A549 (cell line): ENCODE results near the gene SLC25A19. TPM values are rescaled to one million over a fixed set of nuclear protein-coding genes. Genes with fewer than 3 reads are reported as not detected.

Source experiments
- ATAC-seq, 2 experiments: fragments of 200-7000 bp in 1 of 2; fragments of >200 bp in 1 of 2; cut with Nextera tagmentation in 1 of 2; cut with Tn5 transposase in 1 of 2; 3 replicates each; pipeline versions ENCODE4 v1.8.0 to v1.9.1; 2018 to 2020; ENCODE audit warnings: mild to moderate bottlenecking in 1 of 2, moderate library complexity in 1 of 2
- CTCF ChIA-PET: fragments of 300-600 bp; sonication (Branson Sonifier 250); formaldehyde crosslinking; extraction: SDS; loops from one replicate; lab custom pipeline; 2021; ENCODE audit warnings: antibody characterized with exemption, inconsistent platforms; lab: Yijun Ruan, JAX
- POLR2A ChIA-PET: fragments of 350-600 bp; formaldehyde crosslinking; extraction: SDS; loops from one replicate; lab custom pipeline; 2021; ENCODE audit warnings: antibody characterized with exemption, inconsistent platforms; lab: Yijun Ruan, JAX
- DNase-seq, 2 experiments: peaks; one replicate each; pipeline versions ENCODE4 v3.0.0 to v3.0.0-alpha.2; 2011 to 2016; ENCODE audit warnings: low read depth in 1 of 2, low spot score in 1 of 2
- FAIRE-seq: peaks from 2 replicates; lab custom pipeline; 2011; peaks lifted over from hg19 to GRCh38; lab: Jason Lieb, UNC
- H3K27ac ChIP-seq, 2 experiments: fragments of >200 bp; sonication (Bioruptor Twin); formaldehyde crosslinking; 3 replicates each; pipeline ENCODE4 v1.5.1; 2016 to 2017
- H3K4me1 ChIP-seq: fragments of >200 bp; sonication (Bioruptor Twin); formaldehyde crosslinking; 3 replicates; pipeline ENCODE4 v1.6.1; 2016
- H3K4me2 ChIP-seq: fragments of >200 bp; sonication (Bioruptor Twin); formaldehyde crosslinking; 3 replicates; pipeline ENCODE4 v1.6.1; 2016
- H3K4me3 ChIP-seq: fragments of >200 bp; sonication (Bioruptor Twin); formaldehyde crosslinking; 3 replicates; pipeline ENCODE4 v1.5.1; 2016
- H3K9me3 ChIP-seq: fragments of >200 bp; sonication (Bioruptor Twin); formaldehyde crosslinking; 3 replicates; pipeline ENCODE4 v1.6.1; 2016
- BHLHE40 ChIP-seq: IDR thresholded peaks from 2 replicates; pipeline ENCODE4 v1.6.1; 2012; ENCODE audit warnings: low read depth, low read length, inconsistent platforms
- CBX2 ChIP-seq: fragments of 200-600 bp; sonication (generic); IDR thresholded peaks from 2 replicates; pipeline ENCODE4 v1.6.1; 2016; ENCODE audit warnings: low read depth, mild to moderate bottlenecking, borderline replicate concordance
- CBX8 ChIP-seq: fragments of 200-600 bp; sonication (generic); IDR thresholded peaks from 2 replicates; pipeline ENCODE4 v1.6.1; 2016
- E2F6 ChIP-seq: IDR thresholded peaks from 2 replicates; pipeline ENCODE4 v1.6.1; 2012; ENCODE audit warnings: low read depth, borderline replicate concordance
- EHMT2 ChIP-seq: fragments of 200-600 bp; sonication (generic); IDR thresholded peaks from 2 replicates; pipeline ENCODE4 v1.6.1; 2016; ENCODE audit warnings: antibody characterized with exemption, low read depth, mild to moderate bottlenecking, moderate library complexity
- ESRRA ChIP-seq: fragments of 150-350 bp; IDR thresholded peaks from 2 replicates; pipeline ENCODE4 v1.6.1; 2014; ENCODE audit warnings: mild to moderate bottlenecking, low read length, borderline replicate concordance
- FOSB ChIP-seq: fragments of 250-450 bp; sonication (Bioruptor Pico); IDR thresholded peaks from 2 replicates; pipeline ENCODE4 v1.5.0; 2020; ENCODE audit warnings: mild to moderate bottlenecking, moderate library complexity
- FOXS1 ChIP-seq: fragments of 250-450 bp; sonication (Bioruptor Pico); IDR thresholded peaks from 2 replicates; pipeline ENCODE4 v1.5.0; 2020; ENCODE audit warnings: mild to moderate bottlenecking, moderate library complexity
- HES2 ChIP-seq: fragments of >200 bp; sonication (Bioruptor Twin); formaldehyde crosslinking; IDR thresholded peaks from 2 replicates; pipeline ENCODE4 v1.6.1; 2016
- HMGXB4 ChIP-seq: fragments of 250-450 bp; sonication (Bioruptor Pico); IDR thresholded peaks from 2 replicates; pipeline ENCODE4 v1.5.0; 2021; ENCODE audit warnings: mild to moderate bottlenecking, moderate library complexity, borderline replicate concordance
- HOXB13 ChIP-seq: fragments of 250-450 bp; sonication (Bioruptor Pico); IDR thresholded peaks from 2 replicates; pipeline ENCODE4 v1.5.0; 2020; ENCODE audit warnings: low read depth, mild to moderate bottlenecking, moderate library complexity
- MAZ ChIP-seq: fragments of 150-350 bp; IDR thresholded peaks from 2 replicates; pipeline ENCODE4 v1.6.1; 2014; ENCODE audit warnings: antibody characterized with exemption, low read depth, low read length, borderline replicate concordance
- NPAS2 ChIP-seq: fragments of 250-450 bp; sonication (Bioruptor Pico); IDR thresholded peaks from 2 replicates; pipeline ENCODE4 v1.8.0; 2022; ENCODE audit warnings: mild to moderate bottlenecking, moderate library complexity, borderline replicate concordance
- NR3C1 ChIP-seq: fragments of >200 bp; sonication (Bioruptor Twin); formaldehyde crosslinking; IDR thresholded peaks from 3 replicates; pipeline ENCODE4 v1.6.1; 2017
- PHF8 ChIP-seq: fragments of 200-600 bp; sonication (generic); IDR thresholded peaks from 2 replicates; pipeline ENCODE4 v1.6.1; 2016; ENCODE audit warnings: low read depth, mild to moderate bottlenecking, antibody characterized with exemption, moderate library complexity, borderline replicate concordance
- POLR2A ChIP-seq: IDR thresholded peaks from 2 replicates; pipeline ENCODE4 v1.6.1; 2012; ENCODE audit warnings: mild to moderate bottlenecking, low read length
- POLR2AphosphoS2 ChIP-seq: conservative IDR thresholded peaks from 2 replicates; pipeline ENCODE4 v1.6.1; 2012; ENCODE audit warnings: low read length, improper control_type of control experiment, inconsistent platforms
- RAD21 ChIP-seq, 2 experiments: fragments of >200 bp in 1 of 2; sonication (Bioruptor Twin) in 1 of 2; formaldehyde crosslinking in 1 of 2; IDR thresholded peaks in 1 of 2; conservative IDR thresholded peaks in 1 of 2; 2 replicates in 1 of 2; 3 replicates in 1 of 2; pipeline ENCODE4 v1.6.1; 2012 to 2018; ENCODE audit warnings: inconsistent platforms in 1 of 2
- RARB ChIP-seq: fragments of 250-450 bp; sonication (Bioruptor Pico); IDR thresholded peaks from 2 replicates; pipeline ENCODE4 v1.8.0; 2021; ENCODE audit warnings: mild to moderate bottlenecking, moderate library complexity
- REST ChIP-seq: fragments of 200-600 bp; sonication (generic); IDR thresholded peaks from 2 replicates; pipeline ENCODE4 v1.6.1; 2016; ENCODE audit warnings: antibody characterized with exemption, mild to moderate bottlenecking, moderate library complexity
- TP53 ChIP-seq: fragments of 250-450 bp; sonication (Bioruptor Pico); IDR thresholded peaks from 2 replicates; pipeline ENCODE4 v1.5.0; 2021; ENCODE audit warnings: mild to moderate bottlenecking, moderate library complexity
- ZFP36 ChIP-seq: fragments of 450-650 bp; IDR thresholded peaks from 2 replicates; pipeline ENCODE4 v1.6.1; 2014; ENCODE audit warnings: borderline replicate concordance; ENCODE audit not compliant: partially characterized antibody
- ZSCAN20 ChIP-seq: fragments of 250-450 bp; sonication (Bioruptor Pico); IDR thresholded peaks from 2 replicates; pipeline ENCODE4 v1.8.0; 2022; ENCODE audit warnings: mild to moderate bottlenecking, moderate library complexity
- WGBS: methylation state at CpG from one replicate; pipeline ENCODE4 v1.1.6; 2017; ENCODE audit errors: missing lambda C conversion rate; 5-methylcytosine and 5-hydroxymethylcytosine counted together
- polyA plus RNA-seq, 4 experiments: library from polyadenylated mRNA; depleted of rRNA in 3 of 4; stranded (reverse); fragments of >200 nt; fragmentation: RNase III in 1 of 4; extraction: RNeasy Plus Mini Kit Qiagen cat#74134 plus additional on column Dnase treatment in 1 of 4; gene quantifications; 2 replicates in 3 of 4; 3 replicates in 1 of 4; pipeline ENCODE4 v1.2.3, GENCODE V29; 2011 to 2017
- TF ChIP-seq, protein P1 (sequence below): fragments of >200 bp; sonication (Bioruptor Twin); formaldehyde crosslinking; IDR thresholded peaks from 3 replicates; pipeline ENCODE4 v1.5.1; 2016

The SLC25A19 gene
- polyA plus RNA-seq, 2 of the 4 experiments (the other 2 are of a cell fraction): 14.9 to 15.3 TPM

DNA sequence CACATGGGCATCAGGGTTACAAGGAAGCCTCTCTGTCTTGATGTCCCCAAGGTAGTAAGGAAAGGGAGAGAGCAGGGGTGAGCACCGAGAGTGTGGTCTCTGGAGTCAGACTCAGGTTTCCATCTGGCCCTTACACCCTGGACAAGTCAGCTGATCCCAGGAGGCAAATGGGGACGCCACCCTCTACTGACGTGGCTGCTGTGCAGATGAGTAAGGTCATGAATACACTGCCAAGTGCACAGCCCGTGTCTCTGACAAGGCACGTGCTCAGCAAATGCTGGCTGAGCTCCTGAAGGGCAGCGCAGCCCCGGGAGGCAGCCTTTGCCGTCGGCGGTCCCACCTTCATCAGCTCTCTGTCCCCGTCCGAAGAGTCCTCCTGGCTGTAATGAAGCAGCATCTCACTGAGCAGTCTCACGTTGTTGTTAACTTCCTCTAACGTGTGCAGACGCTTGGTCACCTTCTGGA is 47.2 kb downstream of the SLC25A19 start:
- Histone ChIP-seq H3K9me3 (no peaks in the 10 kb centered on the region), H3K4me3 (no peak overlapping the region), H3K27ac (no peak overlapping the region), H3K4me2 (no peak overlapping the region), H3K4me1 (0 out of 3 replicates have a peak, but pooled peaks cover 6% of the 10 kb centered on the region)
- TF ChIP-seq ZSCAN20 (CRISPR knock-in tag) (no peak), CBX8 (no peak), MAZ (no peak), TP53 (CRISPR knock-in tag) (no peak), ESRRA (no peak), RAD21 (conservative IDR thresholded peaks at IDR 0.05 in 1 of 2, IDR thresholded peaks at IDR 0.05 in 1 of 2) (no peak), HMGXB4 (CRISPR knock-in tag) (no peak), E2F6 (no peak)
- DNase-seq: no peak
- WGBS: 88% methylated on average over 15 of the region's 15 CpGs
- ChIA-PET CTCF (interaction anchor here (0.6 to 9.8 kb wide), 10 partner anchors 7 to 1473 kb away, joined by 3 to 223 read pairs (median 58); partner anchors contain the start of genes ARMC7, MIF4GD and NUP85), POLR2A (no interaction called here)
- no peak for FAIRE-seq
- ATAC-seq: no peak

DNA sequence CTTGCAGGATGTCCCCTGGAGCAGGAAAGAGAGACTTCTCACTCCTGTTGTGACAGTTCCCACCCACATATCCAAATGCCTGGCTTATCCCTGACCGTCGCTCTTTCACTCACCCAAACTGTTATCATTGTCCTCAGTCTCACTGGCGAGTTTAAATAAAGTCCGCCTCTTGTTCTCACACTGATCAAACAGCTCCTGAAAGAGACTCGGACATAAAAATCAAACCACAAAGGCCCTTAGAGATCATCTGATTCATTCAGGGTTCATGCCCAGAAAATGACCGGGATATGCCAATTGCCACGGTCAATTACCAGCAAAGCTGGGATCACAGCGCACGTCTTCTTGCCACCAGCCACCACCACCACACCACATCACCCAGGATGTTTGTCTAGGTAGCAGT is 47.7 kb downstream of the SLC25A19 start:
- 0 out of 3 replicates have a peak, but pooled peaks cover 6% of the 10 kb centered on the region for H3K4me1 ChIP-seq
- WGBS: 94% methylated on average over 9 of the region's 9 CpGs
- FAIRE-seq (no peak), DNase-seq (no peak), ATAC-seq (no peak)
- ChIA-PET POLR2A (no interaction called here), CTCF (interaction anchor here (1.4 to 9.8 kb wide), 12 partner anchors 8 to 181 kb away, joined by 5 to 223 read pairs (median 58); partner anchors contain the start of genes ARMC7, GGA3, MIF4GD and MRPS7)
- no peak overlapping the region for H3K4me2 ChIP-seq
- H3K4me3 ChIP-seq: no peak overlapping the region
- no peak for TF ChIP-seq HES2
- TF ChIP-seq PHF8: no peak
- no peak for TF ChIP-seq BHLHE40
- no peak for TF ChIP-seq FOXS1 (CRISPR knock-in tag)
- no peak for TF ChIP-seq RARB (CRISPR knock-in tag)
- no peak for TF ChIP-seq POLR2A
- TF ChIP-seq, protein P1, sequence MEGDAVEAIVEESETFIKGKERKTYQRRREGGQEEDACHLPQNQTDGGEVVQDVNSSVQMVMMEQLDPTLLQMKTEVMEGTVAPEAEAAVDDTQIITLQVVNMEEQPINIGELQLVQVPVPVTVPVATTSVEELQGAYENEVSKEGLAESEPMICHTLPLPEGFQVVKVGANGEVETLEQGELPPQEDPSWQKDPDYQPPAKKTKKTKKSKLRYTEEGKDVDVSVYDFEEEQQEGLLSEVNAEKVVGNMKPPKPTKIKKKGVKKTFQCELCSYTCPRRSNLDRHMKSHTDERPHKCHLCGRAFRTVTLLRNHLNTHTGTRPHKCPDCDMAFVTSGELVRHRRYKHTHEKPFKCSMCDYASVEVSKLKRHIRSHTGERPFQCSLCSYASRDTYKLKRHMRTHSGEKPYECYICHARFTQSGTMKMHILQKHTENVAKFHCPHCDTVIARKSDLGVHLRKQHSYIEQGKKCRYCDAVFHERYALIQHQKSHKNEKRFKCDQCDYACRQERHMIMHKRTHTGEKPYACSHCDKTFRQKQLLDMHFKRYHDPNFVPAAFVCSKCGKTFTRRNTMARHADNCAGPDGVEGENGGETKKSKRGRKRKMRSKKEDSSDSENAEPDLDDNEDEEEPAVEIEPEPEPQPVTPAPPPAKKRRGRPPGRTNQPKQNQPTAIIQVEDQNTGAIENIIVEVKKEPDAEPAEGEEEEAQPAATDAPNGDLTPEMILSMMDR: no peak
- no peak for TF ChIP-seq NPAS2
- no peak for TF ChIP-seq CBX2
- no peak for TF ChIP-seq CBX8
- no peak for TF ChIP-seq HOXB13
- no peak for TF ChIP-seq TP53 (CRISPR knock-in tag)
- no peak for TF ChIP-seq NR3C1
- no peaks in the 10 kb centered on the region for H3K9me3 ChIP-seq
- H3K27ac ChIP-seq: no peak overlapping the region

- POLR2A ChIA-PET: interaction anchor here (2.0 kb wide), 1 partner anchor 20 kb away, joined by 13 read pairs; the partner anchor contains the start of genes GGA3 and MRPS7
Observed at GRCh38 chr17:75241143-75241430, 48.1 kb downstream of the SLC25A19 start.

More at GRCh38 chr17:75241143-75241430, 48.1 kb downstream of the SLC25A19 start:
- WGBS: 82% methylated on average over 7 of the region's 7 CpGs
- H3K4me2 ChIP-seq: no peak overlapping the region
- DNase-seq: no peak
- H3K4me1 ChIP-seq: 0 out of 3 replicates have a peak, but pooled peaks cover 6% of the 10 kb centered on the region
- CTCF ChIA-PET: interaction anchor here (0.6 to 9.8 kb wide), 19 partner anchors 8 to 320 kb away, joined by 3 to 223 read pairs (median 13); partner anchors contain the start of genes ARMC7, GGA3, MIF4GD and MRPS7
- H3K9me3 ChIP-seq: no peaks in the 10 kb centered on the region
- no peak for TF ChIP-seq REST
- TF ChIP-seq POLR2AphosphoS2: no peak
- TF ChIP-seq EHMT2: no peak
- no peak for TF ChIP-seq FOSB (CRISPR knock-in tag)
- TF ChIP-seq ZFP36: no peak
- TF ChIP-seq, all 56 proteins: peak for 0
- Histone ChIP-seq H3K27ac (no peak overlapping the region), H3K4me3 (no peak overlapping the region)
- ATAC-seq (no peak), FAIRE-seq (no peak)
